ENCODE measurements around the gene MDK.
A peak's percentile ranks its signal among the peaks of the same experiment; 100 is the strongest.

Gene MDK

DNA sequence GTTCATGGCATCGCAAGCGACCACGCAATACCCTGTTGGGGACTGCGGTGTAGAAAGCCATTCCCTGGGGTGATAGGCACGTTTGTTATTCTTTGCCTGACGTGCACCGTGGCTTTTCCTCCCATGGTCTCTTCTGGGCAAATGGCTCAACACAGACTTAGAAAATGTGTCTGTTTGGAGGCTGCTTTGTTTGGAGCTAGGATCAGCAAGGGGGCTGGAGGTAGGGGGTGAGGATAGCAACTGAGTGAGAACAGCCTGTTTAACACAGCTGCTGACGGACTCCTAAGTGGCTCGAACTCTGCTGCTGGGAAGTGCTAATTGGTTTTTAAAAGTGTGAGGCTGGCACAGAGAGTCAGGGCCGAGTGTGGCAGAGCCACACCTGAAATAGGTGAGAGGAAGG, 26.2 kb downstream of the MDK start:
- no peak for DNase-seq

- no peak for DNase-seq
Measured at GRCh38 chr11:46408407-46408986, 27.0 kb downstream of the MDK start.

DNA sequence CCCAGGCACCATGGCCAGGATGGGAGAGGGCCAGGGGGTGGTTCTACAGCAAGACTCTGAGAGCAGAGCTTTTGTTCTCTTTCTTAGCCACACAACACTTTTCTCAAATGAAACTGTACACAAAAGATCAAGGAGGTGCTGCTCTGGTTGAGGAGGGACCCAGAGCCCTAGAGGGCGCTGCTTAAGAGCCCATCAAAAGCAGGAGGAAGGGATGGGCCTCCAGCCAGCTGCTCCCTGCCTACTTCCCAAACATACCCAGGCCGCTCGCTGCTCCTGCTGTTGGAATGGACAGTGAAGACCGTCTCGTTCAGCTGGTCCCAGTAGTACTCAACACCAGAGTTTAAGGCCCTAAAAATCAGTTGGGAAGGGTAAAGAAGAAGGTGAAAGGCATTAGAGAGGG, 28.6 kb downstream of the MDK start:
- no peak for DNase-seq

GRCh38 chr11:46413760-46414465, 32.4 kb downstream of the MDK start:
- no peak for DNase-seq

- peak; percentile 90 for DNase-seq
Measured at GRCh38 chr11:46414466-46414796, 33.0 kb downstream of the MDK start.

- no peak for DNase-seq
Measured at GRCh38 chr11:46414879-46415278, 33.4 kb downstream of the MDK start.

DNA sequence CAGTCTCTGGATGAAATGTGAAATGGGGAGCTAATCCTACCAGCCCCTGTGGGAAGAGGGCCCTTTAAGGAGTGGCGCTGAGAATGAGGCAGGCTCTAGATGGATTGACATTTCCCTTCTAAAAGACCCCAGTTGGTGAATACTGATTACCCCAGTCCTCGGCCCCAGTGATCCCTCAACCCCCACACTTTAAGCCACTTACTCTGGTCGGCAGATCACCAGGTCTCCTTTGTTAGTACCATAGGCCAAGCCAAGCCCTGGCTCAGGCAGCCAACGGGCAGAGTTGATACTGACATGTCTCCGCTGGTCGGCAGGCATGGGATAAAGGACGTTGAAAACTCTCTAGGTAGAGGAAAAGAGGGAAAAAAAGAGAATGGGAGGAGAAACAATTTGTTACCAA, 36.2 kb downstream of the MDK start:
- no peak for DNase-seq

GRCh38 chr11:46418751-46419150, 37.3 kb downstream of the MDK start:
- no peak for DNase-seq

- no peak for DNase-seq
Measured at GRCh38 chr11:46420513-46420912, 39.0 kb downstream of the MDK start.

DNA sequence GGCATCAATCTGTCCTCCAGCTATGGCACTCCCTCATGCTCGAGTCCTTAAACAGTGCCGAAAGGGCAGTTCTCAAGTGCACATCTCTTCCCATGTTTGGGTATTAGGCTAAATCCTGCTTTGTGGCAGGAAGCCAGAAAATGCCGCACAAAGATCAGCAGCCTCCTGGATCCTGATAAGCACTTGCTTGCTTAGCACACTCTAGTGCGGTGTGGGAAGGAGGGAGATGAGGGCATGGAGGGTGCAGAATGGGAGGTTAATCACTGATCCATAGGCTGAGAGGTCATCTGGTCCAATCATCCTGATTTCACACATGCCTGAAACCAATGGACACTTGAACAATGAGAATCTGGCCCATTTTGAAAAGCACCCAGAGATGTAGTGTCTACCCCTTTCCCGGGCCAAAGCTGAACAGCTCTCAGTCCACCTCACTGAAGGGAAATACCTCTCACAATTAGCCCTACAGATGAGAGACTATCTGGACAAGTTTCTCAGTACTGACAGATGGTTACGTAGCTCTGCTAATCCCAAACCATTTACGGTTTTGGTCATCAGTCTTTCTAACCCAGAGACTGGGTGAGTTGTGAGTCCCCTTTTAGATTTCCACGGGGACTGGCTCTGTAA, 39.9 kb downstream of the MDK start:
- DNase-seq: no peak

DNA sequence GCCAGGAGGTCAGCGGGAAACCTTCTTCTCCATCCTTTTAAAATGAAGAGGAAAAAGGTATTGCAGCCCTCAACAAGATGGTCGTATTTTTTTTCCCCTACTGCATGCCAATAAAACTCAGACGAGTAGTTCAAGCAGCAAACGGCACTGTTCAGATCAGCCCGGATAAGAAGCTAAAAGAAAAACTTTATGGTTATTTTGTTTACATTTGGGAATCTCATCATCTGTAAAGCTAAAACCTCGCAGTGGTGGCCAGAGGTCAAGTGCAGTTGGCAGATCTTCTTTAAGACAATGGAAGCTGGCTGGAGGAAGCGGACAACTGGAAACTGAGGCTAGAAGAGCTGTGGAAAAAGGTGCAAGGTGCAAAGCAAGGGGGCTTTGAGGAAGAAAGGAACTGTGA, 41.1 kb downstream of the MDK start:
- no peak for DNase-seq

DNA sequence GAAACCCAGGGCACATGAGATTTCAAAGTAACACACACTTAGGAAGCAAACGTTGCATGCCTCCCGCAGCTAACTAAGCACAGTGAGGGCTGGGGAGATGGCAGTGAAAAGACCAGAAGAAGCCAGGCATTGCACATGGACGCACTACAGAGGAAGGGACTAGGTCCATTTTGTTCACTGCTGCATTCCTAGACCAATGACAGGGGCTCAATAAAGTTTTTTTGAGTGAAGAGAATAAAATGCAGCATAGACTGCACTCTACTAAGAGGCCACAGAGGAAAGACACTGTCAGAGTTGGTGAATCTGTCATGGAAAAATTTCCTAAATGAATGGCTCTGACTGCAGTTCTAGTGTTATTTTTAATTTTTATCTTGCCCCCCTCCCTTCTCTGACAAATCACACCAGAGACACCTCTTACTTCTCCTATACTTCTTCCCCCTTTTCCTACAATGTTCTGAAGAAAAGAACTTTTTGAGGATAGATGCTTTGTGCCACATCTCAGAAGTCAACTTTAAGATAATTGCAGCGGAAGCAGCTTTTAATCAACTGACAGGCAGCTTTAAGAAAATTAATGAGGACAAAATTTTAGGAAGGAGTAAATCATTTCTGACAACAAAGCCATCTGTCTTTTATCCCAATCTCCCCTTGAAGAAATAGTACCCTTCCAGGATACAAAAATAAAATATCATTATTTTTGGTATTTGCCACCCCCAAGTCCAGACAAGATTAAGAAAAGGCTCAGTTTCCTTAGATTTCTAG, 44.9 kb downstream of the MDK start:
- DNase-seq: no peak

GRCh38 chr11:46427364-46427763, 45.9 kb downstream of the MDK start:
- no peak for DNase-seq

DNA sequence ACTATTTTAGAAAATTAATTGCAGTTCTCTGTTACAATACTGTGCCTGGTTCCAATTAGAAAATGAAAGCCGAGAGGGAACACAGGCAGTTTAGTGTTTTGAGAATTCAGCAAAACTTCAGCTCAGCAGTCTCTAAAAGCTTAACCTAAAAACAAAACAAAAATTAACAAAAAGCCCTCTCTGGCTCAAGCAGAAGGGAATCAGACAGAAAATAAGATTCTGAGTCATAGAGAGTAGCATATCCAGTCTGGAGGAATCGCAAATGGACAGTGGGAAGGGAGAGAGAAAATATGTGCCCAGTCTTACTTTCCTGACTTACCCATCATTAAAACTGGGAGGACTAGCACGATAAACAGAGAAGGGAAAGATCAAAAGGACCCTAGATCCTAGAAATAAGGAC, 48.2 kb downstream of the MDK start:
- no peak for DNase-seq

GRCh38 chr11:46431211-46431610, 49.7 kb downstream of the MDK start:
- DNase-seq: no peak

Measured in NCI-H748 treated with DMSO at 0.1 percent for 48 hours (cell line).